ENCODE measurements around the gene SHISA4. TPM values are rescaled to one million over a fixed set of nuclear protein-coding genes. Genes with fewer than 3 reads are reported as not detected.

Gene SHISA4
- total RNA-seq: 8.7 and 10.9 TPM in 2 replicates

GRCh38 chr1:201888282-201889089, at the start of gene SHISA4:
TSS of gene SHISA4 (plus strand) at chr1:201888898. CDS start at chr1:201888995, 97 bp downstream.

Other genes starting within 250 kb of the SHISA4 start
- 11.3 and 13.0 TPM in 2 replicates for gene IPO9, start 59.7 kb upstream of the SHISA4 start, total RNA-seq
- gene LMOD1, start 57.6 kb downstream of the SHISA4 start, total RNA-seq: not detected in 2 replicates
- 43.3 and 57.8 TPM in 2 replicates for gene TIMM17A, start 66.6 kb downstream of the SHISA4 start, total RNA-seq
- 93.3 and 109 TPM in 2 replicates for gene RNPEP, start 93.8 kb downstream of the SHISA4 start, total RNA-seq
- 77.4 and 79.1 TPM in 2 replicates for gene ELF3, start 121.7 kb downstream of the SHISA4 start, total RNA-seq
- gene GPR37L1, start 234.0 kb downstream of the SHISA4 start, total RNA-seq: under 0.01 TPM in 1 of 2 replicates, not detected in the other